NCI-H1694 (cell line): ENCODE measurements around the gene CRACR2B.

Source experiments
- DNase-seq: peaks from one replicate; lab custom pipeline; 2025; lab: John Stamatoyannopoulos, UW

The CRACR2B gene

GRCh38 chr11:811446-812245, 16.1 kb upstream of the CRACR2B start:
- DNase-seq = no peak

DNA sequence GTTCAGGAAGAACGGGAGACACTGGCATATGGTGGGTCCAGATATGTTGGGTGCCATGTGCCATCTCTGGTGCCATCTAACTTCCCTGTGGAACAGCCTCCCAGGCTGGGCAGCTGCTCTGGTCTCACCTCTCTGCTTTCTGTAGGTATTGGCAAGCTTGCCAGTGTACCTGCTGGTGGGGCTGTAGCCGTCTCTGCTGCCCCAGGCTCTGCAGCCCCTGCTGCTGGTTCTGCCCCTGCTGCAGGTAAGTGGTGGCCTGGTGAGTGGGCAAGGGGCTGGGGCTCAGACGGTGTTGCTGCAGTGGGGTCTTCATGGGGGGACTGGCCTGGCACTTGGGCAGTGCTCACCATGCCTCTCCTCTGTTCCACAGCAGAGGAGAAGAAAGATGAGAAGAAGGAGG, 15.3 kb upstream of the CRACR2B start:
- DNase-seq = no peak

- DNase-seq = no peak
Measured at GRCh38 chr11:813072-813455, 14.7 kb upstream of the CRACR2B start.

GRCh38 chr11:813456-814096, 14.1 kb upstream of the CRACR2B start:
- DNase-seq = no peak

- no peak for DNase-seq
Measured at GRCh38 chr11:815675-816432, 11.9 kb upstream of the CRACR2B start.

DNA sequence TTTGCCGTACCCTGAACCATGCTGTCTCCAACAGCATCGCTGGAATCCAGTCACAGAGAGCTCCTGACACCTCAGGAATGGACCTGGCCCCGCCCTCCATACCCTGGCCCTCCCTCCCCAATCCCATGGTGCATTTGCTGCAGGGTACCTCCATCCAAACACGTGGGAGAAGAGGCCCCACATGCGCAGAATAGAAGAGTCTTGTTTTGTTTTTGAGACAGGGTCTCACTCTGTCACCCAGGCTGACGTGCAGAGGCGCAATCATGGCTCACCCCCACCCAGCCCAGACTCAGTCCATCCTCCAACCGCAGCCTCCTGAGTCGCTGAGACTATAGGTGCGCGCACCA, 11.3 kb upstream of the CRACR2B start:
- no peak for DNase-seq

DNA sequence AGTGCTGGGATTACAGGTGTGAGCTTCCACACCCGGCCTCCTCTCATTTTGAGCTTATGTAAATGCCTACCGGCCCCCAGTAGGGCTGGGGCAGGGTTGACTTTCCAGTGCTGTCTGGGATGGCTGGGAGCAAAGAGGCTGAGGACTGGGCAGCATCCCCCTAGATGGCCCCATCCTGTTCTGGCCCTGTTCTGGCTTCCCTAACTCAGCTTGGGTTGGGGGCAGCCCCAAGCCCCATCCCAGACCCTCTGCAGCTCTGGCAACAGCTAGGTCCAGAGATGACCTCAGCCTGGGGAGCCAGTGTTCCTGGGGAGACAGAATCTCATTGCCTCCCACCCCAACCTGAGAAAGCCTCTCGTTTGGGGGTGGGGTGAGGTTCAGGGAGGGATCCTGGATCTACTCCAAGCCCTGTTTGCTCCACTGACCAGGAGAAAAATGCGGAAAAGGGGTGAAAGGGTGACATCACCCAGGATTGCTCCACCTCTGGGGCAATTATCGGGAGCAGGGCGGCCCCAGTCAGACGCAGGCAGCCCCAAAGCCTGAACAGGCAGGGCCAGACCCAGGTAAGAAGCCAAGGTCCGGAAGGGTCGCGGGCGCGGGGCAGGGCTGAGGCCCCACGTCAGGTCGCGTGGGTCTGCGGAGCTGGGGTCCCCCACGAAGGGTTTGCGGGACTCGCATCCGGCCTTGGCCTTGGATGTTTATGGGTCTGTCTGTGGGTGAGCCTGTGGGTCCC, 9.2 kb upstream of the CRACR2B start, which contains the start of gene PNPLA2:
PNPLA2 (plus strand) TSS at position 519 of the 733 bp plus-strand sequence. CDS start 805 bp downstream, outside the sequence.
- DNase-seq = no peak

GRCh38 chr11:819129-819931, 8.4 kb upstream of the CRACR2B start:
- DNase-seq = peak; percentile 52

DNA sequence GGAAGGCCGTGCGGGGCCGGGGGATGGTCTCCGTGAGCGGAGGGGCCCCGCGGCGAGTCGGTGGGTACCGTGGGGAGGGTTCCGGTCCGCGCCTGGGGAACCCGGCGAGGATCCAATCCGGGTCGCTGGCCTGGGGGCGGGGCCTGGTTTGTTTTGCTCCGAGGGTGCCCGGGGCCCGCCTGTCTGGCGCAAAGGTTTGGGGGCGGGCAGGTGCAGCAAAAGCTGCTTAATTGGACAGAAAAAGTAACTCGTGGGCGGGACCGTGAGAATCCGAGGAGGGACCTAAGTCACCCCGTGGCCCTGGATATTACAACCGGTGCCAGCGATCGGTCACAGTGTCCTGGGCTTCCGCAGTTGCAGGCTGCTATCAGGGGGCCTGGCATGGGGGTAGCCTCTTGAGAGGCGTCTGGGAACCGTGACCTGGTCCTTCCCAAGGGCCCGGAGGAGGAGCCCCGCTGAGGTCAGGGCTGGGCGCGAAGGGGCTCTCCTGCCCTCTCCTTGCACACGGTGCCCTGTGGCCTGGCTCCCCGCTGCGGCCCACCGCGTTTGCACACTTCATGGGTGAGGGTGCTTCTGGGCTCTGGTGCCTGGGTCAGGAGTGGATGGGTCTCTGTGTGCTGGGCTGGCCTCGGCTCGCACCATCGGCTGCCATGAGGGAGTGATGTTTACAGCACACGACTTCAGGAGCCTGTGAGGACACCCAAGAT, 7.6 kb upstream of the CRACR2B start:
- no peak for DNase-seq

DNA sequence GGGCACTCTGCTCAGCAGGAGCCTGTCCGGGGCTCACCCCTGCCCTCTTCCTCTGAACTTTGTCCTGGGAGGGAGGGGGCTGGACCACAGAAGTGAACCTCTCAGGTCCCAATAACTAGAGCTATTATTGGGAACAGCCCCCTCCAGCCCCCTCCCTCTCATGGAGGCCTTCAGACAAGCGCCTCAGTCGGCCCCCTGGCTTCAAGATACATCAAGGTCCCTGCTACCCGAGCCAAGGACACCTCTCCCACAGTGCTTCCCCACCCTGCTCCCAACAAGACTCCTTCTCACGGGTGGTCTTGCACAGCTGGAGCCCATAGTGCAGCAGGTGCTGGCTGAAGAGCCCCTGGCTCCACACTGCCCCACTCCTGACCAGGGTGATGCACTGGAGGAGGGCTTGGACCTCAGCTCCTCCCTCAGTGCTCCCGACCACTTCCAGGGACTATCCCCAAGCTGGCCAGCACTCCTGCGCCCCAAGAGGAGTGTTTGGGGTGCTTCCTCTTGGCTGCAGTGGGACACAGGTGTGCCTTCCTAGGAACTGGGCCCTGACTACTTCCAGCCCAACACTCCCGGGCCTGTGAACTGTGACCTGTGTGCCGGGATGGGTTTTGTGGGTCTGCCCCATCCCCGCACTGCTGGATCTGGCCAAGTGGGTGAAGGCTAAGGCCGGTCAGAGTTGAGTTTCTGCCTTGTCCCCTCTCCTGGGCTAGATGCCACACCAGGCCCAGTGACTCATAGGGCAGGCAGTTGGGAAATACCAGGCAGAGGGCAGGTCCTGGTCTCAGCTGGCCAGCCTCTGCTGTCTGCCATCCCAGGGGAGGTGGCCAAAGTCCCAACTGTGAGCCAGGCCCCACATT, 6.8 kb upstream of the CRACR2B start:
- no peak for DNase-seq

GRCh38 chr11:821512-822371, 6.0 kb upstream of the CRACR2B start:
- DNase-seq = no peak

GRCh38 chr11:823441-824291, 4.1 kb upstream of the CRACR2B start:
- DNase-seq = no peak

DNA sequence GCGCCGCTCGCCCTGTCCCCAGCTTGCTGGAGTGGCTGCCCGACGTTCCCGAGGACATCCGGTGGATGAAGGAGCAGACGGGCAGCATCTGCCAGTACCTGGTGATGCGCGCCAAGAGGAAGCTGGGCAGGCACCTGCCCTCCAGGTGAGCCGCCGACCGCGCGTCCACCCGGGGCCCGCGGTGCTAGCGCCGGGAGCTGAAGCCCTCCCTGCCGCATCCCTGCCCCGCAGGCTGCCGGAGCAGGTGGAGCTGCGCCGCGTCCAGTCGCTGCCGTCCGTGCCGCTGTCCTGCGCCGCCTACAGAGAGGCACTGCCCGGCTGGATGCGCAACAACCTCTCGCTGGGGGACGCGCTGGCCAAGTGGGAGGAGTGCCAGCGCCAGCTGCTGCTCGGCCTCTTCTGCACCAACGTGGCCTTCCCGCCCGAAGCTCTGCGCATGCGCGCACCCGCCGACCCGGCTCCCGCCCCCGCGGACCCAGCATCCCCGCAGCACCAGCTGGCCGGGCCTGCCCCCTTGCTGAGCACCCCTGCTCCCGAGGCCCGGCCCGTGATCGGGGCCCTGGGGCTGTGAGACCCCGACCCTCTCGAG, 3.3 kb upstream of the CRACR2B start:
- DNase-seq = no peak

GRCh38 chr11:824942-825341, 2.8 kb upstream of the CRACR2B start:
- no peak for DNase-seq

DNA sequence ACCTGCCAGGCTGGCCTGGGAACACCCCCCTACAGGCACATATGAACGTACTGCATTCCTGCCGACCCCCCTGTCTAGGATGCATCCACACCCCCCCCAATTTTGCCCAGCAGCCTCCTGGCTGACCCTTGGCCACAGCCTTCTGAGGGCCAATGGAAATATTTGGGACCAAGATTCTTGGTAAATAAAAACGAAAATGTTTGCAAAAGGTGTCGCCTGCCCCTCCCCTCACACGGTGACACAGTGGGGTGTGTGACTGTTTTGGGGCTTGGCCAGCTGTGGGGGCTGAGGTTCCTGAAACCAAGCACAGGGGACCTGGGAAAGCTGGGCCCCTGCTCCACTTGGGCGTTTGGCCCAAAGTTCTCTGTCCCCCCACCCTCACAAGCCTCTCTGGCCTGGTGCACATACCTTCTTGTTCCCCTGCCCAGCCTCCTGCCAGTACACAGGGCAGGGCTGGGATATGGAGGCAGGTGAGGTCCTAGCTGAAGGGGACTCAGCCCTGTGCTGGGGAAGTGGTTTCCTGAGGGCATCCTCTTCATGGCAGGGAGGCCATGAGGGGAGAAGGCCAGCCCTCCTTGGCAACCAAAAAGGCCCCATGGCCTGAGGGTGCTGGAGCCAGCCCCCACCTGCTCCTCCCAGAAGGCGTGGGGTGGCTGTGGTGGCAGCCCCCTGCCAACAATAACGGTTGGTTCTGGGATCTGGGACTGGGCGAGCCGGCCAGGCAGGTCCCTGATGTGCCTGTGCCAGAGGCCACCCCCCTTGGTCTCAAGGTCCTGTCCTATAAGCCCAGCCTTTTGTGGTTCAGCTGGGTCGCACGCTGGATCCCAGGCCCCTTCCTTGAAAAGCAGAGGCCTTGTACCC, 2.1 kb upstream of the CRACR2B start:
- no peak for DNase-seq

- no peak for DNase-seq
Measured at GRCh38 chr11:826227-826621, 1.5 kb upstream of the CRACR2B start.

DNA sequence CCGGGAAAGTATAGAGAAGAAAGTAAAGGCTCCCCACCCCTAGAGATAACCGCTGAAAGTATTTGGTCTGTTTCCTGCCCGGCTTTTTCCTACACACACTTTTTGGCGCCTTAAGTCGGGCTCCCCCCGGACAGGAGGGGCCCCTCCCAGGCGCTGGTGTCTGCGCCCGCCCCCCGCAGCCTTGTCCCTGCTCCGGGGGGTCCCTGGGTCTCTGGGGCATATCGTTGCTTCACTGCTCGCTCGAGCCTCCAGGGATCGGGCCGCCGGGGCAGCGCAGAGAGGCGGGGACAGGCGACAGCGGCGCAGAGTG, 928 bp upstream of the CRACR2B start:
- no peak for DNase-seq
